Loucy (cell line): ENCODE results near the gene PKD2L1.

Experiments
- CTCF ChIP-seq: fragments of 200-600 bp; sonication (generic); conservative IDR thresholded peaks from 2 replicates; pipeline ENCODE4 v1.5.1; 2014; ENCODE audit warnings: mild to moderate bottlenecking, antibody characterized with exemption, low read length
- EZH2phosphoT487 ChIP-seq: fragments of 200-600 bp; IDR thresholded peaks from 2 replicates; pipeline ENCODE4 v1.6.1; 2018; ENCODE audit warnings: antibody characterized with exemption, mild to moderate bottlenecking, moderate library complexity, borderline replicate concordance

DNA sequence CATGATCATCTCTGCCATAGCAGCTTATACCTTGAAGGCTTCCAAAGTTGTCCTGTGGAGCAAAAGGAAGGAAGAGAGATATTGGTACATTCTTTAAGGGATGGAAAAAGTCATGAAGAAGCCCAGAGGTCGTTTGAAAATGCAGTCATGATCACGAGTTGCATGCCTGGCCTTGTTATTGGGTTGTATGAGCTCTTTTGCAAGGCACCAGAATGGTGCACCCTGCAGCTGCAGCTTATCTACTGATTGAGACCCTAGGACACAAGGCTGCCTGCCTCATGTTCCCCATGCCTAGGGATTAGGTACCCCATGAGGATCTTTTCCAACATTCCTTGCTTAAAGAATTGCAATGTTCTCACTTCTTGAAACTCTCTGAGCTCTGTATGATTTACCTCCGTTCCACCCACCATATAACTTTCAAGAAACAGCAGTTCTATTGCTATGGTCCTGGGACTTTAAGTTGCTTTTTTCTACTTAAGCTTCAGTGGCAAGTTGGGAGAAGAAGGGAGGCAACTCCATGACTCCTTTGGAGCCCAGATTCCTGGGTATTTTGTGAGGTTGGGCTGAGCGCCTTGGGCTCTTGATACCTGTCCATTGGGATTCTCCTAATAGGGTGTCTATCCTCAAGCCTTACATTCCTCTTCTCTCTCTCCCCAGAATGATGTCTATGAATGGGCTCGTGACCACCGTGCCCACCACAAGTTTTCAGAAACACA lies 23.9 kb upstream of the PKD2L1 start:
- no peak for TF ChIP-seq CTCF
- no peak for TF ChIP-seq EZH2phosphoT487
